GM23338 (cell line): ENCODE results near the gene UNC13D. TPM values are rescaled to one million over a fixed set of nuclear protein-coding genes. Genes with fewer than 3 reads are reported as not detected.

Experiments
- ATAC-seq: fragments of 200-7000 bp; cut with Tn5 transposase; 3 replicates; pipeline ENCODE4 v1.9.1; 2020
- DNase-seq: peaks from one replicate; pipeline ENCODE4 v3.0.0-alpha.2; 2015; ENCODE audit warnings: low spot score
- H2AFZ ChIP-seq: fragments of 200-600 bp; sonication (generic); 2 replicates; pipeline ENCODE4 v1.8.0; 2016; ENCODE audit warnings: antibody characterized with exemption, mild to moderate bottlenecking, moderate library complexity
- H3F3A ChIP-seq: fragments of 200-600 bp; sonication (generic); replicated peaks from 2 replicates; pipeline ENCODE4 v1.8.0; 2017; ENCODE audit warnings: antibody characterized with exemption, mixed run types, low read depth
- H3K27ac ChIP-seq: fragments of 200-600 bp; sonication (generic); 2 replicates; pipeline ENCODE4 v1.6.1; 2016; ENCODE audit warnings: low read depth
- H3K27me3 ChIP-seq: fragments of 200-600 bp; sonication (generic); 2 replicates; pipeline ENCODE4 v1.8.0; 2016; ENCODE audit warnings: mild to moderate bottlenecking, mixed run types, moderate library complexity; ENCODE audit not compliant: insufficient read depth
- H3K36me3 ChIP-seq: fragments of 200-600 bp; sonication (generic); 2 replicates; pipeline ENCODE4 v1.8.0; 2016; ENCODE audit warnings: mild to moderate bottlenecking; ENCODE audit not compliant: insufficient read depth
- H3K4me1 ChIP-seq: fragments of 200-600 bp; sonication (generic); 2 replicates; pipeline ENCODE4 v1.8.0; 2016; ENCODE audit warnings: mild to moderate bottlenecking, moderate library complexity; ENCODE audit not compliant: insufficient read depth
- H3K4me2 ChIP-seq: fragments of 200-600 bp; sonication (generic); 2 replicates; pipeline ENCODE4 v1.7.1; 2017; ENCODE audit warnings: mixed run types
- H3K4me3 ChIP-seq: fragments of 200-600 bp; sonication (generic); 2 replicates; pipeline ENCODE4 v1.6.1; 2016; ENCODE audit warnings: mixed run types
- H3K79me2 ChIP-seq: fragments of 200-600 bp; sonication (generic); replicated peaks from 2 replicates; pipeline ENCODE4 v1.8.0; 2017; ENCODE audit warnings: mild to moderate bottlenecking; ENCODE audit not compliant: insufficient read depth
- H3K9me2 ChIP-seq: fragments of 200-600 bp; sonication (generic); 2 replicates; pipeline ENCODE4 v1.8.0; 2017; ENCODE audit not compliant: insufficient read depth
- H4K20me1 ChIP-seq: fragments of 200-600 bp; sonication (generic); replicated peaks from 2 replicates; pipeline ENCODE4 v1.8.0; 2017; ENCODE audit warnings: mild to moderate bottlenecking; ENCODE audit not compliant: insufficient read depth
- H3K27ac Mint-ChIP-seq: 2 replicates; pipeline ENCODE4 v1.8.0; 2020; ENCODE audit warnings: inconsistent platforms, mild to moderate bottlenecking, moderate library complexity, mixed read lengths
- H3K27me3 Mint-ChIP-seq: 3 replicates; pipeline ENCODE4 v1.8.0; 2022; ENCODE audit warnings: low read depth, mild to moderate bottlenecking, moderate library complexity, mixed read lengths, inconsistent platforms; ENCODE audit not compliant: insufficient read depth, poor library complexity
- H3K36me3 Mint-ChIP-seq: 3 replicates; pipeline ENCODE4 v1.8.0; 2021; ENCODE audit warnings: low read depth, mild to moderate bottlenecking, inconsistent platforms, moderate library complexity, mixed read lengths
- H3K4me1 Mint-ChIP-seq: 3 replicates; pipeline ENCODE4 v1.8.0; 2020; ENCODE audit warnings: mild to moderate bottlenecking, inconsistent platforms, mixed read lengths
- H3K4me3 Mint-ChIP-seq: 3 replicates; pipeline ENCODE4 v1.8.0; 2021; ENCODE audit warnings: moderate library complexity, mild to moderate bottlenecking, inconsistent platforms, mixed read lengths
- H3K9me3 Mint-ChIP-seq: 3 replicates; pipeline ENCODE4 v1.8.0; 2020; ENCODE audit warnings: moderate library complexity, mild to moderate bottlenecking, inconsistent platforms, mixed read lengths
- CTCF ChIP-seq, 2 experiments: fragments of 200-600 bp in 1 of 2; sonication (generic) in 1 of 2; conservative IDR thresholded peaks; 2 replicates each; pipeline versions ENCODE4 v1.5.1 to v1.6.1; 2016 to 2017; ENCODE audit warnings: antibody characterized with exemption in 2 of 2, low read depth in 2 of 2, mild to moderate bottlenecking in 2 of 2, moderate library complexity in 1 of 2
- ETS1 ChIP-seq: IDR thresholded peaks from 2 replicates; pipeline ENCODE4 v1.6.1; 2016; ENCODE audit warnings: antibody characterized with exemption
- EZH2 ChIP-seq: fragments of 200-600 bp; sonication (generic); IDR thresholded peaks from one replicate; pipeline ENCODE4 v1.8.0; 2017; ENCODE audit warnings: antibody characterized with exemption, mild to moderate bottlenecking, low read depth; ENCODE audit not compliant: unreplicated experiment
- EZH2phosphoT487 ChIP-seq: fragments of 200-600 bp; sonication (generic); IDR thresholded peaks from one replicate; pipeline ENCODE4 v1.8.1; 2018; ENCODE audit warnings: antibody characterized with exemption; ENCODE audit not compliant: unreplicated experiment
- REST ChIP-seq: IDR thresholded peaks from one replicate; pipeline ENCODE4 v1.6.1; 2018; ENCODE audit warnings: antibody characterized with exemption; ENCODE audit not compliant: unreplicated experiment
- STAT1 ChIP-seq: IDR thresholded peaks from one replicate; pipeline ENCODE4 v1.6.1; 2016; ENCODE audit warnings: antibody characterized with exemption; ENCODE audit not compliant: unreplicated experiment
- ZNF114 ChIP-seq: fragments of 250-450 bp; sonication (Bioruptor Pico); IDR thresholded peaks from 2 replicates; pipeline ENCODE4 v1.5.0; 2020; ENCODE audit warnings: mild to moderate bottlenecking, moderate library complexity
- polyA plus RNA-seq: library from polyadenylated mRNA; unstranded; fragments of >200 nt; fragmentation: Nextera tagmentation; extraction: Ambion mirVana; gene quantifications from 2 replicates; pipeline ENCODE4 v1.2.1, GENCODE V29; 2016
- total RNA-seq: library from RNA; depleted of rRNA; stranded (reverse); fragments of >200 nt; shearing (Covaris generic); gene quantifications from 2 replicates; pipeline ENCODE4 v1.2.3, GENCODE V29; 2014
- TF ChIP-seq, protein P1 (sequence below): fragments of 250-450 bp; sonication (Bioruptor Pico); IDR thresholded peaks from 2 replicates; pipeline ENCODE4 v1.5.0; 2020; ENCODE audit warnings: mild to moderate bottlenecking, moderate library complexity

The UNC13D gene
- total and polyA plus RNA-seq, 2 experiments from 2014 or later = 5.9 to 10.8 TPM

GRCh38 chr17:75821552-75821951 is 22.7 kb downstream of the UNC13D start:
- Histone ChIP-seq H2AFZ (no peak overlapping the region), H4K20me1 (no peaks in the 10 kb centered on the region; the same call in 1 of the 2 replicates), H3K27ac (no peak overlapping the region), H3K27me3 (no peaks in the 10 kb centered on the region), H3F3A (peaks cover 6% of the 10 kb centered on the region; the same call in 1 of the 2 replicates), H3K79me2 (no peaks in the 10 kb centered on the region), H3K4me1 (no peaks in the 10 kb centered on the region), H3K9me2 (no peaks in the 10 kb centered on the region), H3K36me3 (no peaks in the 10 kb centered on the region; the same call in none of the 2 replicates), H3K4me3 (no peak overlapping the region), H3K4me2 (no peak overlapping the region)
- ATAC-seq (no peak), DNase-seq (no peak)
- TF ChIP-seq EZH2phosphoT487 (no peak), STAT1 (no peak), ETS1 (no peak), REST (no peak), CTCF (conservative IDR thresholded peaks at IDR 0.05; ENCODE audit: low read depth in 2 of 2) (no peak), ZNF114 (no peak), EZH2 (no peak)
- TF ChIP-seq, protein P1, sequence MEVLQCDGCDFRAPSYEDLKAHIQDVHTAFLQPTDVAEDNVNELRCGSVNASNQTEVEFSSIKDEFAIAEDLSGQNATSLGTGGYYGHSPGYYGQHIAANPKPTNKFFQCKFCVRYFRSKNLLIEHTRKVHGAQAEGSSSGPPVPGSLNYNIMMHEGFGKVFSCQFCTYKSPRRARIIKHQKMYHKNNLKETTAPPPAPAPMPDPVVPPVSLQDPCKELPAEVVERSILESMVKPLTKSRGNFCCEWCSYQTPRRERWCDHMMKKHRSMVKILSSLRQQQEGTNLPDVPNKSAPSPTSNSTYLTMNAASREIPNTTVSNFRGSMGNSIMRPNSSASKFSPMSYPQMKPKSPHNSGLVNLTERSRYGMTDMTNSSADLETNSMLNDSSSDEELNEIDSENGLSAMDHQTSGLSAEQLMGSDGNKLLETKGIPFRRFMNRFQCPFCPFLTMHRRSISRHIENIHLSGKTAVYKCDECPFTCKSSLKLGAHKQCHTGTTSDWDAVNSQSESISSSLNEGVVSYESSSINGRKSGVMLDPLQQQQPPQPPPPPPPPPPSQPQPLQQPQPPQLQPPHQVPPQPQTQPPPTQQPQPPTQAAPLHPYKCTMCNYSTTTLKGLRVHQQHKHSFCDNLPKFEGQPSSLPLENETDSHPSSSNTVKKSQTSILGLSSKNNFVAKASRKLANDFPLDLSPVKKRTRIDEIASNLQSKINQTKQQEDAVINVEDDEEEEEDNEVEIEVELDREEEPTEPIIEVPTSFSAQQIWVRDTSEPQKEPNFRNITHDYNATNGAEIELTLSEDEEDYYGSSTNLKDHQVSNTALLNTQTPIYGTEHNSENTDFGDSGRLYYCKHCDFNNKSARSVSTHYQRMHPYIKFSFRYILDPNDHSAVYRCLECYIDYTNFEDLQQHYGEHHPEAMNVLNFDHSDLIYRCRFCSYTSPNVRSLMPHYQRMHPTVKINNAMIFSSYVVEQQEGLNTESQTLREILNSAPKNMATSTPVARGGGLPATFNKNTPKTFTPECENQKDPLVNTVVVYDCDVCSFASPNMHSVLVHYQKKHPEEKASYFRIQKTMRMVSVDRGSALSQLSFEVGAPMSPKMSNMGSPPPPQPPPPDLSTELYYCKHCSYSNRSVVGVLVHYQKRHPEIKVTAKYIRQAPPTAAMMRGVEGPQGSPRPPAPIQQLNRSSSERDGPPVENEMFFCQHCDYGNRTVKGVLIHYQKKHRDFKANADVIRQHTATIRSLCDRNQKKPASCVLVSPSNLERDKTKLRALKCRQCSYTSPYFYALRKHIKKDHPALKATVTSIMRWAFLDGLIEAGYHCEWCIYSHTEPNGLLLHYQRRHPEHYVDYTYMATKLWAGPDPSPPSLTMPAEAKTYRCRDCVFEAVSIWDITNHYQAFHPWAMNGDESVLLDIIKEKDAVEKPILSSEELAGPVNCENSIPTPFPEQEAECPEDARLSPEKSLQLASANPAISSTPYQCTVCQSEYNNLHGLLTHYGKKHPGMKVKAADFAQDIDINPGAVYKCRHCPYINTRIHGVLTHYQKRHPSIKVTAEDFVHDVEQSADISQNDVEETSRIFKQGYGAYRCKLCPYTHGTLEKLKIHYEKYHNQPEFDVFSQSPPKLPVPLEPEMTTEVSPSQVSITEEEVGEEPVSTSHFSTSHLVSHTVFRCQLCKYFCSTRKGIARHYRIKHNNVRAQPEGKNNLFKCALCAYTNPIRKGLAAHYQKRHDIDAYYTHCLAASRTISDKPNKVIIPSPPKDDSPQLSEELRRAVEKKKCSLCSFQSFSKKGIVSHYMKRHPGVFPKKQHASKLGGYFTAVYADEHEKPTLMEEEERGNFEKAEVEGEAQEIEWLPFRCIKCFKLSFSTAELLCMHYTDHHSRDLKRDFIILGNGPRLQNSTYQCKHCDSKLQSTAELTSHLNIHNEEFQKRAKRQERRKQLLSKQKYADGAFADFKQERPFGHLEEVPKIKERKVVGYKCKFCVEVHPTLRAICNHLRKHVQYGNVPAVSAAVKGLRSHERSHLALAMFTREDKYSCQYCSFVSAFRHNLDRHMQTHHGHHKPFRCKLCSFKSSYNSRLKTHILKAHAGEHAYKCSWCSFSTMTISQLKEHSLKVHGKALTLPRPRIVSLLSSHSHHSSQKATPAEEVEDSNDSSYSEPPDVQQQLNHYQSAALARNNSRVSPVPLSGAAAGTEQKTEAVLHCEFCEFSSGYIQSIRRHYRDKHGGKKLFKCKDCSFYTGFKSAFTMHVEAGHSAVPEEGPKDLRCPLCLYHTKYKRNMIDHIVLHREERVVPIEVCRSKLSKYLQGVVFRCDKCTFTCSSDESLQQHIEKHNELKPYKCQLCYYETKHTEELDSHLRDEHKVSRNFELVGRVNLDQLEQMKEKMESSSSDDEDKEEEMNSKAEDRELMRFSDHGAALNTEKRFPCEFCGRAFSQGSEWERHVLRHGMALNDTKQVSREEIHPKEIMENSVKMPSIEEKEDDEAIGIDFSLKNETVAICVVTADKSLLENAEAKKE (CRISPR knock-in tag) = no peak
- no peak overlapping the region for H3K27ac Mint-ChIP-seq
- peaks cover 46% of the 10 kb centered on the region for H3K36me3 Mint-ChIP-seq
- no peaks in the 10 kb centered on the region; the same call in 2 of the 3 replicates for H3K4me1 Mint-ChIP-seq
- H3K4me3 Mint-ChIP-seq = no peak overlapping the region
- H3K9me3 Mint-ChIP-seq = no peaks in the 10 kb centered on the region
- H3K27me3 Mint-ChIP-seq = peaks cover 4% of the 10 kb centered on the region
